Neuronal stem cell (in vitro differentiated cells): ENCODE measurements around the gene FAM107B.

ENCODE experiments used
- DNase-seq: peaks from one replicate; pipeline ENCODE4 v3.0.0-alpha.2; 2013; ENCODE audit warnings: low spot score
- H2AFZ ChIP-seq: one replicate; pipeline ENCODE4 v1.6.1; 2013; ENCODE audit warnings: mild to moderate bottlenecking, low read length, inconsistent platforms
- H2AK5ac ChIP-seq: 2 replicates; pipeline ENCODE4 v1.6.1; 2013; ENCODE audit warnings: low read depth, mild to moderate bottlenecking, inconsistent platforms, low read length, moderate library complexity, mixed read lengths
- H2BK120ac ChIP-seq: 2 replicates; pipeline ENCODE4 v1.6.1; 2013; ENCODE audit warnings: low read depth, mild to moderate bottlenecking, inconsistent platforms, low read length, moderate library complexity, mixed read lengths
- H2BK12ac ChIP-seq: one replicate; pipeline ENCODE4 v1.6.1; 2013; ENCODE audit warnings: low read length, inconsistent platforms
- H2BK15ac ChIP-seq: 2 replicates; pipeline ENCODE4 v1.6.1; 2013; ENCODE audit warnings: mild to moderate bottlenecking, low read length, inconsistent platforms, mixed read lengths
- H2BK5ac ChIP-seq: one replicate; pipeline ENCODE4 v1.6.1; 2013; ENCODE audit warnings: inconsistent platforms, mild to moderate bottlenecking, low read length, moderate library complexity
- H3K14ac ChIP-seq: one replicate; pipeline ENCODE4 v1.6.1; 2013; ENCODE audit warnings: low read length, inconsistent platforms
- H3K18ac ChIP-seq: 2 replicates; pipeline ENCODE4 v1.6.1; 2013; ENCODE audit warnings: low read length, inconsistent platforms
- H3K23ac ChIP-seq: 2 replicates; pipeline ENCODE4 v1.6.1; 2013; ENCODE audit warnings: low read depth, mild to moderate bottlenecking, mixed read lengths, low read length, inconsistent platforms; ENCODE audit not compliant: poor library complexity
- H3K27ac ChIP-seq: replicated peaks from 3 replicates; pipeline ENCODE4 v1.5.1; 2013; ENCODE audit warnings: low read length, inconsistent platforms
- H3K27me3 ChIP-seq, 3 experiments: 2 replicates each; pipeline ENCODE4 v1.6.1; 2013; ENCODE audit warnings: low read length in 3 of 3, mild to moderate bottlenecking in 2 of 3, inconsistent platforms in 1 of 3, low read depth in 1 of 3, mixed read lengths in 1 of 3, moderate library complexity in 1 of 3; ENCODE audit not compliant: control insufficient read depth in 3 of 3, insufficient read depth in 3 of 3
- H3K36me3 ChIP-seq, 2 donors: replicated peaks in 1 of 2; 2 replicates each; pipeline ENCODE4 v1.6.1; 2013; ENCODE audit warnings: low read length in 2 of 2; ENCODE audit not compliant: control insufficient read depth in 2 of 2, insufficient read depth in 2 of 2
- H3K4ac ChIP-seq: 2 replicates; pipeline ENCODE4 v1.6.1; 2013; ENCODE audit warnings: inconsistent platforms, mild to moderate bottlenecking, low read length, moderate library complexity
- H3K4me1 ChIP-seq, 2 donors: 1 replicate in 1 of 2; 2 replicates in 1 of 2; pipeline ENCODE4 v1.6.1; 2013; ENCODE audit warnings: low read length in 2 of 2, low read depth in 1 of 2; ENCODE audit not compliant: control insufficient read depth in 2 of 2, insufficient read depth in 1 of 2
- H3K4me2 ChIP-seq: one replicate; pipeline ENCODE4 v1.6.1; 2013; ENCODE audit warnings: mild to moderate bottlenecking, low read length, inconsistent platforms; ENCODE audit not compliant: insufficient read depth, poor library complexity, severe bottlenecking
- H3K4me3 ChIP-seq, 2 donors: 2 replicates each; pipeline ENCODE4 v1.5.1; 2013; ENCODE audit warnings: low read length in 2 of 2, mild to moderate bottlenecking in 2 of 2, inconsistent platforms in 1 of 2, moderate library complexity in 1 of 2
- H3K79me1 ChIP-seq: one replicate; pipeline ENCODE4 v1.6.1; 2013; ENCODE audit warnings: low read depth, mild to moderate bottlenecking, inconsistent platforms, low read length, moderate library complexity
- H3K9ac ChIP-seq: one replicate; pipeline ENCODE4 v1.6.1; 2013; ENCODE audit warnings: mild to moderate bottlenecking, low read depth, low read length, inconsistent platforms; ENCODE audit not compliant: poor library complexity
- H3K9me3 ChIP-seq, 2 donors: replicated peaks in 1 of 2; 2 replicates each; pipeline versions ENCODE3 to v1.6.1; 2013; ENCODE audit warnings: low read length in 2 of 2, mild to moderate bottlenecking in 2 of 2, inconsistent platforms in 1 of 2, low read depth in 1 of 2, mixed read lengths in 1 of 2, moderate library complexity in 1 of 2; ENCODE audit not compliant: control insufficient read depth in 2 of 2, insufficient read depth in 1 of 2
- H4K8ac ChIP-seq: one replicate; pipeline ENCODE4 v1.6.1; 2013; ENCODE audit warnings: low read depth, mild to moderate bottlenecking, inconsistent platforms, low read length, moderate library complexity
- H4K91ac ChIP-seq: one replicate; pipeline ENCODE4 v1.6.1; 2013; ENCODE audit warnings: low read length, low read depth, mild to moderate bottlenecking, inconsistent platforms; ENCODE audit not compliant: poor library complexity
- WGBS, 2 donors: extraction: QIAGEN DNeasy Blood & Tissue Kit; methylation state at CpG; one replicate each; pipeline ENCODE4 v1.1.7; 2013; ENCODE audit warnings: missing lambda C conversion rate in 2 of 2, mixed read lengths in 1 of 2; ENCODE audit not compliant: insufficient read length in 2 of 2, insufficient replicate concordance in 1 of 2; ENCODE audit errors: extremely low coverage in 2 of 2; 5-methylcytosine and 5-hydroxymethylcytosine counted together

The FAM107B gene

GRCh38 chr10:14784459-14785055 lies 9.9 kb upstream of the FAM107B start:
- Histone ChIP-seq H4K8ac (no peak overlapping the region), H3K4me1 (no peaks in the 10 kb centered on the region), H3K23ac (no peak overlapping the region), H3K9me3 (peaks cover 0 to 4% of the 10 kb centered on the region in 2 donors), H2BK12ac (no peak overlapping the region), H3K14ac (peak overlapping the region; percentile 25), H2BK15ac (no peak overlapping the region), H2BK120ac (no peak overlapping the region), H3K18ac (no peak overlapping the region), H2AK5ac (no peak overlapping the region), H2BK5ac (no peak overlapping the region), H3K4me2 (no peak overlapping the region), H4K91ac (no peak overlapping the region), H3K4me3 (no peak overlapping the region), H3K27me3 (no peaks in the 10 kb centered on the region), H3K36me3 (no peaks in the 10 kb centered on the region), H3K9ac (no peak overlapping the region), H3K4ac (no peak overlapping the region), H2AFZ (no peak overlapping the region), H3K79me1 (no peaks in the 10 kb centered on the region), H3K27ac (no peak overlapping the region)
- WGBS, 2 donors = no CpG with 5 or more reads among the region's 5 CpGs
- DNase-seq = no peak

GRCh38 chr10:14782691-14783363 lies 8.1 kb upstream of the FAM107B start:
- no peak overlapping the region for H3K27ac ChIP-seq
- no peak overlapping the region for H3K4me3 ChIP-seq
- no peak for DNase-seq
- no peaks in the 10 kb centered on the region for H3K79me1 ChIP-seq
- H4K8ac ChIP-seq = no peak overlapping the region
- no peak overlapping the region for H2BK5ac ChIP-seq
- no peaks in the 10 kb centered on the region for H3K27me3 ChIP-seq
- H3K4me2 ChIP-seq = no peak overlapping the region
- no peaks in the 10 kb centered on the region for H3K4me1 ChIP-seq
- H2AK5ac ChIP-seq = no peak overlapping the region
- H3K9ac ChIP-seq = no peak overlapping the region
- H2BK15ac ChIP-seq = no peak overlapping the region
- no peak overlapping the region for H2BK12ac ChIP-seq
- no peak overlapping the region for H3K4ac ChIP-seq
- no peak overlapping the region for H3K14ac ChIP-seq
- no peak overlapping the region for H2BK120ac ChIP-seq
- H3K23ac ChIP-seq = no peak overlapping the region
- no peak overlapping the region for H4K91ac ChIP-seq
- H3K18ac ChIP-seq = no peak overlapping the region
- H2AFZ ChIP-seq = peak overlapping the region; percentile 57
- H3K9me3 ChIP-seq = peaks cover 0 to 4% of the 10 kb centered on the region in 2 donors
- no CpG with 5 or more reads among the region's 9 CpGs for WGBS, 2 donors
- H3K36me3 ChIP-seq = no peaks in the 10 kb centered on the region

- Histone ChIP-seq H3K4me1 (no peaks in the 10 kb centered on the region), H3K27ac (no peak overlapping the region), H2BK5ac (no peak overlapping the region), H3K4me3 (no peak overlapping the region), H4K91ac (no peak overlapping the region), H3K27me3 (no peaks in the 10 kb centered on the region), H3K23ac (no peak overlapping the region), H3K9ac (no peak overlapping the region), H2BK120ac (no peak overlapping the region), H3K14ac (no peak overlapping the region), H2BK12ac (no peak overlapping the region), H3K36me3 (no peaks in the 10 kb centered on the region), H2AFZ (peak overlapping the region; percentile 9), H3K4ac (no peak overlapping the region), H2BK15ac (no peak overlapping the region), H2AK5ac (no peak overlapping the region), H3K18ac (no peak overlapping the region), H4K8ac (no peak overlapping the region), H3K9me3 (peaks cover 0 to 4% of the 10 kb centered on the region in 2 donors), H3K79me1 (no peaks in the 10 kb centered on the region), H3K4me2 (no peak overlapping the region)
- no peak for DNase-seq
- WGBS, 2 donors = no CpG with 5 or more reads among the region's 7 CpGs
Observed at GRCh38 chr10:14781763-14782162, 7.1 kb upstream of the FAM107B start.

- Histone ChIP-seq H3K79me1 (no peaks in the 10 kb centered on the region), H2BK120ac (no peak overlapping the region), H3K4me2 (no peak overlapping the region), H3K14ac (no peak overlapping the region), H3K9me3 (no peaks in the 10 kb centered on the region), H3K36me3 (no peaks in the 10 kb centered on the region), H4K91ac (no peak overlapping the region), H3K23ac (no peak overlapping the region), H3K9ac (no peak overlapping the region), H3K4me3 (no peak overlapping the region), H2BK5ac (no peak overlapping the region), H3K27ac (no peak overlapping the region), H3K27me3 (peaks cover 0 to 8% (median 0%) of the 10 kb centered on the region in 3 experiments), H3K4me1 (no peaks in the 10 kb centered on the region), H3K4ac (no peak overlapping the region), H2AFZ (no peak overlapping the region), H4K8ac (no peak overlapping the region), H2BK12ac (no peak overlapping the region), H2AK5ac (no peak overlapping the region), H2BK15ac (no peak overlapping the region), H3K18ac (no peak overlapping the region)
- no peak for DNase-seq
- no CpG with 5 or more reads among the region's 6 CpGs for WGBS, 2 donors
Observed at GRCh38 chr10:14779001-14779651, 4.4 kb upstream of the FAM107B start.
